Mucosa of rectum (tissue), 2 donors: Measurements from ENCODE around the gene CNOT1.

Experiments
- H3K27ac ChIP-seq, 2 donors: one replicate each; pipeline ENCODE4 v1.7.0; 2013; ENCODE audit warnings: inconsistent platforms in 2 of 2, low read depth in 2 of 2, low read length in 2 of 2
- H3K27me3 ChIP-seq, 2 donors: one replicate each; pipeline ENCODE4 v1.7.0; 2013; ENCODE audit warnings: low read length in 2 of 2; ENCODE audit not compliant: control insufficient read depth in 2 of 2, insufficient read depth in 2 of 2
- H3K36me3 ChIP-seq, 2 donors: one replicate each; pipeline ENCODE4 v1.7.0; 2013; ENCODE audit warnings: low read length in 2 of 2; ENCODE audit not compliant: control insufficient read depth in 2 of 2, insufficient read depth in 2 of 2
- H3K4me1 ChIP-seq, 2 donors: one replicate each; pipeline ENCODE4 v1.7.0; 2013; ENCODE audit warnings: low read length in 2 of 2, mild to moderate bottlenecking in 1 of 2; ENCODE audit not compliant: control insufficient read depth in 2 of 2, insufficient read depth in 2 of 2
- H3K4me3 ChIP-seq, 2 donors: one replicate each; pipeline ENCODE4 v1.7.0; 2013; ENCODE audit warnings: low read length in 2 of 2
- H3K9ac ChIP-seq, 2 donors: one replicate each; pipeline ENCODE4 v1.7.0; 2013; ENCODE audit warnings: low read length in 2 of 2, low read depth in 1 of 2, mild to moderate bottlenecking in 1 of 2
- H3K9me3 ChIP-seq, 2 donors: one replicate each; pipeline ENCODE4 v1.7.0; 2013; ENCODE audit warnings: low read length in 2 of 2; ENCODE audit not compliant: control insufficient read depth in 2 of 2
- donor health status: healthy.
- donor health status: Normal muscosa, but diverticular disease.

CNOT1 gene

DNA sequence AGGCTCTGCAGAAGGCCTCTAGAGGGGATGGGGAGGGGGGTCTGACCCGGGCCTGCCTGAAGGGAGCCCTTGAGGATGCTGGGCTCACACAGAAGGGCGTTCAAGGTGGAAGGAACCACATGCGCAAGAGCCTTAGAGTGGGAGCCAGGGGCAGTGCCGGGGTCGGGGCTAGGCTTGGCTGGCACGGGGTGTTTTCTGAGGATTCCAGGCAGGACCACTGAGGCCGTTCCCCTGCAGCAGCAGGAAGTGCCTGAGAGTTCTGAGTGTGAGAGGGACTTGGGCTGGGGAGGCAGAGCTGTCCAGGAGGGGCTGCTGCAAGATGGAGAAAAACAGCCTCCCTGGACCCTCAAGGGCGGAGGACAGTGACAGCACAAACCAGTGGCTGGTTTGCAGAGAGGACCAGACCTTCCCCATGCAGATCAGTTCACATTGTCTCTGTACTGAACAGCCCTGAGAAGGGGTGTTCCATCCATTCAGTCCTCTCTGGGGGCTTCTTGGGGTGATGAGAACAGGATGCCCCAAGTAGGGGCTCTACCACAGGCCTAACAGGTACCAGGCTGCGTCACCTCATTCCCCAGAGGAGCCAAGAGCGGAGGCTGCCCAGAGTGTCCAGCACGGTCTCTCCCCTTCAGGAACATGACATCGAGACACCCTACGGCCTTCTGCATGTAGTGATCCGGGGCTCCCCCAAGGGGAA is 126.3 kb downstream of the CNOT1 start:
- Histone ChIP-seq H3K4me1 (peaks cover 8 to 10% of the 10 kb centered on the region in 2 donors), H3K27ac (no peak overlapping the region), H3K27me3 (peaks cover 21 to 35% of the 10 kb centered on the region in 2 donors), H3K9ac (no peak overlapping the region), H3K9me3 (no peaks in the 10 kb centered on the region), H3K4me3 (no peak overlapping the region), H3K36me3 (no peaks in the 10 kb centered on the region)

DNA sequence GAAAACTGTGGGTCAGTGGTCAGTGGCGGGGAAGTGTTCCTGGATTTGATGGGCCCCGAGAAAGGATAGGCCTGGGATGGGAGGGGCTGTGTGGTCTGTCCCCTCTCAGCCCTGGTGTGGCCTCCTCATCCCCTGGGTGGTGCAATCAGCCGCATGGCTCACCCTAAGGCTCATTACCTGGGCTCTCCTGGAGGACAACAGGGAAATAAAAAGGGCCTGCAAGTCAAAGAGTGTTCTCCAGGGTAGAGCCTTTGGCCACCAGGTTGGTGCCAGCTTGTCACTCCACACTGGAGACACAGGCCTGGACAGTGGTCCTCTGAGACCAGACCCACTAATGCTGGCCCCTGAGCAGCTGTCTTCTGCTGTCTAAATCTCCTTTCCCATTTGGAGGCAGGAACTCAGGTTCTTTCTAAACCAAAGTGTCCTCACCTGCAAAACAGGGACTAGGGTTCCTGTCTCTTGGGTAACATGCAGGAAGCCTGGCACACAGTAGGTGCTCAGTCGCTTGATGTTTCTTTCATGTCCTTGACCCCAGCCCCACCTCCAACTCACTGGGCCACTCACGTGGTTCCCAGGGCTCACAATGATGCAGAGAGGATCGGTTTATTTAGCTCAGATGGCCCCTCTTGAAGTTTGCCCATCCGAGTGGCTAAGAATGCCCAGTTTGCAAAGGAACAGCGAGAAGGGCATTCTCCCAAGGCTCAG is 127.3 kb downstream of the CNOT1 start:
- H3K36me3 ChIP-seq: no peaks in the 10 kb centered on the region
- H3K9ac ChIP-seq: no peak overlapping the region
- peaks cover 8 to 10% of the 10 kb centered on the region in 2 donors for H3K4me1 ChIP-seq
- H3K27ac ChIP-seq: no peak overlapping the region
- H3K9me3 ChIP-seq: no peaks in the 10 kb centered on the region
- no peak overlapping the region for H3K4me3 ChIP-seq
- peaks cover 20 to 32% of the 10 kb centered on the region in 2 donors for H3K27me3 ChIP-seq

DNA sequence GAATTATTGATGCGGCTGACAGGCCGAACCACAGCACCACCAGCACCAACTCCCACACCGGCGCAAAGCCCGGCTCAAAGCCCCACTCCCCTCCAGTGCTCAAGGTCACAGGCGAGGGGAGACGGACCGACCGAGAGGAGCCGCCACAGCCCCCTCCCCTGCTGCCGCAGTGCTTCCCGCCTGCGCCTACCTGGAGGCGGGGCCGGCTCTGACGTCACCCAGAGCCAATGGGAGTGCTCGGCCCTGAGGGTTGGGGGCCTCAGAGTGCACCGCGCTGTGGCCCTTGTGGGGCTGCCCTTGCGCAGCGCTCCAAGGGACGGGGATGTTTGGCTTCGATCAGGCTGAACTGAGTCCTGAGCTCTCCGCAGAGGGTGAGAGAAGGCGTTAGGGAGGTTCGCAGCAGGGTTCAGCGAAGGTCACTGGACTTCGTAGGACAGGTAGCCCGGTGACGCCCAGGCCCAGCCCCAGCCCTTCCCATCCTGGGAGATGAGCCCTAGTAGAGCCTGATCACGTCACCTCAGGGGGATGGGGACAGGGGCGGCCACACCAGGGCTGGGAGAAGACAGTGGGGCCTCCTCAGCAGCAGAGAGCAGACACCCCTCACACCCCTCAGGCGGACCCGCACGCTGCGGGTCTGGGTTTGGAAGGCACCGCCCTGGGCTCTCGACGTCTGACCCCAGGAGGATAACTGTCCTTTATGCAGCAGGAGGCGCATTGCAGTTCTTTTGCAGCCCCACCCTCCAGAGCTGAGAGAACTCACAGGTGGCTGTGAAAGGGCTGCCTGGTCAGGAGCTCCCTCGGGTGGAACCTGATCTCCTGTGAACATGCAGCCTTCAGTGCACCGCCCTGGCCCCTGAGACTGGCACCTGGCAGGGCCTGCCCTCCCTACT is 128.1 kb downstream of the CNOT1 start:
- Histone ChIP-seq H3K27ac (no peak overlapping the region), H3K36me3 (no peaks in the 10 kb centered on the region), H3K9me3 (no peaks in the 10 kb centered on the region), H3K27me3 (peaks cover 20 to 23% of the 10 kb centered on the region in 2 donors), H3K4me1 (peaks cover 8 to 10% of the 10 kb centered on the region in 2 donors), H3K4me3 (peak overlapping the region; percentile 24 to 52), H3K9ac (no peak overlapping the region)

DNA sequence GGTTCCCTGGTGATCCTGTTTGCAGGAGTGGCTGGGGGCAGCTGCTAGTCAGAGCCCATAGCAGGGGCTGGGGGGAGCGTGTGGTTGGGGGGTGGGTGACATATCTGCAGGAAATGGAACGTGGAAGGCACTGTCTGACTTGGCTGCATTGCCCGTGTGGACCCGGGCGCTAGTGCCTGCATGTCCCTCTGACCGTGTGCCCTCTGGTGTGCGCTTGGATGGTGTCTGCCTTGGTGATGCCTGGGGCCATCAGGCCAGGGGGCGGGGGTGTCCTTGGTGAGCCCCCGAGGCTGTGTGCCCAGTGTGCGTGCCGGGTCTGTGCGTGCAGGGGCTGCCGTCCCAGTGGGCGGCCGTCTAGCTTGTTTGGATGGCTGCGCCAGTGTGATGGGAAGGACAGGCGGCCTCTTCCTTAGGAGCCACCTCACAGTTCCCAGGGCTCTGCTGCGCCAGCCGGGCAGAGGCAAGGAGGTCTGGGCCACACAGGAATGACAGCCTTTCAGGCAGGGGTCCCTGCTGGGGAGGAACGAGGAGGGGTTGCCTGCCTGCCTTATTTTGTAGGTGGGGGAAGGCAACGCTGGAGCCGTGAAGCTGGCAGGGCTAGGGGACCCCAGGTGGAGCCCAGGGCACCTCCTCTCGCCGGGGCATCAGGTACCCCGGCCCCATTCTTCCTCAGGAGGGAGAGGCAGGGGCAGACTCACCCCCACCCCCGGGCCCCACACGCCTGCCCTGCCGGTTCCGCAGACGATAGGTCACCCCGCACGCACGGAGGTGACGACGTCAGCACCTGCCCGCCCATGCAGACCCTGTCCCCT is 129.0 kb downstream of the CNOT1 start:
- no peak overlapping the region for H3K9ac ChIP-seq
- peaks cover 8 to 10% of the 10 kb centered on the region in 2 donors for H3K4me1 ChIP-seq
- H3K9me3 ChIP-seq: no peaks in the 10 kb centered on the region
- peaks cover 20 to 23% of the 10 kb centered on the region in 2 donors for H3K27me3 ChIP-seq
- H3K4me3 ChIP-seq: peak overlapping the region; percentile 24 to 52
- no peaks in the 10 kb centered on the region for H3K36me3 ChIP-seq
- no peak overlapping the region for H3K27ac ChIP-seq

GRCh38 chr16:58499615-58500351 is 129.8 kb downstream of the CNOT1 start, which contains the start of gene NDRG4:
Gene NDRG4 (plus strand): TSS chr16:58500143. CDS start chr16:58500249, 106 bp downstream.
- H3K9ac ChIP-seq: no peak within 1 kb of the TSS
- no peaks in the 10 kb centered on the region for H3K9me3 ChIP-seq
- peak within 1 kb of the TSS in 1 of 2 donors; percentile 13 for H3K4me3 ChIP-seq
- H3K27me3 ChIP-seq: peaks cover 20 to 23% of the 10 kb centered on the region in 2 donors
- peaks cover 8 to 10% of the 10 kb centered on the region in 2 donors for H3K4me1 ChIP-seq
- H3K27ac ChIP-seq: no peak within 1 kb of the TSS
- no peaks in the 10 kb centered on the region for H3K36me3 ChIP-seq

GRCh38 chr16:58499092-58499511 is 130.5 kb downstream of the CNOT1 start:
- H3K9ac ChIP-seq: no peak overlapping the region
- H3K27me3 ChIP-seq: peaks cover 19 to 23% of the 10 kb centered on the region in 2 donors
- H3K9me3 ChIP-seq: no peaks in the 10 kb centered on the region
- no peak overlapping the region for H3K4me3 ChIP-seq
- no peaks in the 10 kb centered on the region for H3K36me3 ChIP-seq
- H3K4me1 ChIP-seq: peaks cover 8 to 10% of the 10 kb centered on the region in 2 donors
- no peak overlapping the region for H3K27ac ChIP-seq

DNA sequence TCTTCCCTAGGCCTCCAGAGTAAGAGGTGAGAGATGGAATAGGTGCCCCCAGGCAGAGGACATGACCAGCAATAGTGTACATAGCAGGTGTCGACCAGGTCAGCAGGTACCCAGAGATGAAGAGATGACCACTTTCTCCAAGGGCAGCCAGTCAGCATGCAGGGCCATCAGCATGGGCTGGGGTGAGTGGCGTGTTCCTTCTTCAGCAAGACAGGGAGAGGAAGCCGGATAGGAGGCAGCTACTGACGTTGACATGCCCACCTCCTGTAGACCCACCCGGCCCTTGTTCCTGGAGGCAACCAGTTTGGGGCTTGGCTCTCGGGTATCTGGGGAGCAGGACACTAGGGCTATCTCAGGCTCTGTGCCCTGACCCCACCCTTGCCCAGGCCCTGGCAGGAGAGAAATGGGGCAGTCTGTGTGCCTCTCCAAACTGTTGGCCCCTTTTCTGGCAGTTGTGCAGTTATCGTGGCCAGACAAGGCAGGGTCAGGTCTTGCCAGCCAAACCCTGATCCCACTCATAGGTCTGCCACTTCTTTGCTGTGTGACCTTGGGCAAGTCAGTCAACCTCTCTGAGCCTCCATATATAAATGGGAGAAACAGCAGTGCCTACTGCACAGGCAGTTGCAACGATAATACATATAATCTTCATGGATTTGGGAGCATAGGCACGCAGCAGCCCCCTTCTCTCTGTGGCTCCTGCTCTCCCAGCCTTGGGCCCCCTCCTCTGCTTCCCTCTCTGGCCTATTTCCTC is 131.1 kb downstream of the CNOT1 start:
- H3K27me3 ChIP-seq: peaks cover 16 to 21% of the 10 kb centered on the region in 2 donors
- peaks cover 8 to 10% of the 10 kb centered on the region in 2 donors for H3K4me1 ChIP-seq
- no peak overlapping the region for H3K4me3 ChIP-seq
- no peaks in the 10 kb centered on the region for H3K9me3 ChIP-seq
- no peak overlapping the region for H3K9ac ChIP-seq
- H3K36me3 ChIP-seq: no peaks in the 10 kb centered on the region
- H3K27ac ChIP-seq: no peak overlapping the region

DNA sequence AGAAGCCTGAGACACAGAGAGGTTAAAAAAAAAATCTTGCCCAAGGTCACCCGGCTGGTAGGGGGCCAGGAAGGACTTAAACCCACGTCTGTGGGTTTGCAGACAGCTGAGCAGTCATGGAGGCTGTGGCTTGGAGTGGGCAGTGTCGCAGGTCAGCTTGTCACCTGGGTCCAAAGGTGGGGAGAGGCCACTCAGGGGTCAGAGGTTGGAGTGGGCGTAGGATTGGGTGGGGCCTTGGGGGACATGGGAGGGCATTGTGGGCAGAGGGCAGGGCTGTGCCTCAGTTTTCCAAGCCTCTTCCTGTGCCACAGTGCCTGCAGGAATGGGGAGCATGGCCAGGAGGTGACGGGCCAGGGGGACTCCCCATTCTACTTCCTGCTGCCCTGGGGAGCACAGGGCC is 131.7 kb downstream of the CNOT1 start:
- peaks cover 8 to 10% of the 10 kb centered on the region in 2 donors for H3K4me1 ChIP-seq
- peaks cover 16 to 18% of the 10 kb centered on the region in 2 donors for H3K27me3 ChIP-seq
- no peaks in the 10 kb centered on the region for H3K36me3 ChIP-seq
- H3K27ac ChIP-seq: no peak overlapping the region
- H3K9me3 ChIP-seq: no peaks in the 10 kb centered on the region
- H3K4me3 ChIP-seq: no peak overlapping the region
- no peak overlapping the region for H3K9ac ChIP-seq
